Measurements from ENCODE around the gene MITF.

DNA sequence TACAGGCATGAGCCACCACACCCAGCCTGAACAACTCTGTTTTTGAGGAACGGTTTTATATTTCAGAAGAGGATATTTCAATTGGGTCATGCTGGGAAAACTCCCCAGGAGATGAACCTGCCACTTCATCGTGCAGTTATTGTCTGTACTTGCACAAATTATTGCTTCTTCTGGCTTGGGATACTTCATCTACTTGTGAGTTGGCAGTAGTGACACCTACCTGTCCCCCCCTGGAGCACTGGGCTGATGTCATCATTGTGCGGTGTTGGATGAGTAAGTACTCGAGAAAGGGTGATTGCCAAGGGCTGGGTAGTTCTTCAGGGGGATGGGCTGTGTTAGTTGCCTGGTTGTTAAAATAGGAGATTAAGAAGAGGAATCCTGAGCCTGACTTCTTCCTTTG, 175.1 kb downstream of the MITF start:
- TF ChIP-seq POLR2AphosphoS5 (IDR thresholded peaks at IDR 0.05; ENCODE audit: low read depth, low read length): no peak
- TF ChIP-seq TAF1 (IDR thresholded peaks at IDR 0.05; ENCODE audit: borderline replicate concordance, low read depth, low read length): no peak
- TF ChIP-seq POLR2A (IDR thresholded peaks at IDR 0.05; ENCODE audit: low read depth, low read length): no peak
